Hematopoietic multipotent progenitor cell treated with erythropoietin and hydrocortisone succinate and interleukin-3 and kit ligand, for 6 days (in vitro differentiated cells): ENCODE results near the gene DMXL1.

ENCODE experiments used
- DNase-seq: peaks from one replicate; pipeline ENCODE4 v3.0.0-alpha.2; 2015

The DMXL1 gene

DNA sequence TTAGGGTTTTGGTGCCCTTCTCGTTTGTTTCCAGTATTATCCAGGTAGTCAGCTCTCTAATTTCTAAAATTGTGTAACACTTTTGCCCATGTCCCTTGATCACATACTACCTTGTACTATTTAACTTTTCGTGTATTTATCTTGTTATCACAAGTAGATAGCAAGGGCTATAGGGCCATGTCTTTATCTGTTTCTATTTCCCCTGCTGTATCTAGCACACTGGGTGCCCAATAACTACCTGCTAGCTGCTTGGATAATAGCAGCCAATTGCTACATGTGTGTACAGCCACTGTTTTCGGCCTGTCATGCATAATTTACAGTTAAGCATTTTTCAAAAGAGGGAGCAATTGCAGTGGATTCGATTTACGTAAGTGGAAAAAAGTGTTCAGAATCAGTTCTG is 220.2 kb downstream of the DMXL1 start:
- no peak for DNase-seq

DNA sequence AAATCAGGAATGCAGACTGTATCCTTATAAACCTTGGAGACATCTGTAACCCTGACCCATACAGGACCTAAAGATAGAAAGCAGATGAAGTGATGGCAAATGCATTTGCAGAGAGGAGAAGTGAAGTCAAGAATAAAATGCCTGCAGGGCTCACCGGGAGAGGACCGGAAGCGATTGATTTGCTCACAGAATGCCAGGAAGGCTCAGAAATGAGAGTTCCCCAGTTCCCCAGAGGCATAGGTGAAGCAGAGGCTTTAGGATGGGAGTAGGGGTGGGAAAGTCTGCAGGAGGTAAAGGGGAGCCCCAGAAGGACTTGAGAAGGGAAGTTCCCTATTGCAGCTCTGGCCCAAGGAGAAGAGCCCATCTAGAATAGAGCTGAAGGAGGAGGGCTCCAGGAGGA is 221.0 kb downstream of the DMXL1 start:
- DNase-seq, result no peak

DNA sequence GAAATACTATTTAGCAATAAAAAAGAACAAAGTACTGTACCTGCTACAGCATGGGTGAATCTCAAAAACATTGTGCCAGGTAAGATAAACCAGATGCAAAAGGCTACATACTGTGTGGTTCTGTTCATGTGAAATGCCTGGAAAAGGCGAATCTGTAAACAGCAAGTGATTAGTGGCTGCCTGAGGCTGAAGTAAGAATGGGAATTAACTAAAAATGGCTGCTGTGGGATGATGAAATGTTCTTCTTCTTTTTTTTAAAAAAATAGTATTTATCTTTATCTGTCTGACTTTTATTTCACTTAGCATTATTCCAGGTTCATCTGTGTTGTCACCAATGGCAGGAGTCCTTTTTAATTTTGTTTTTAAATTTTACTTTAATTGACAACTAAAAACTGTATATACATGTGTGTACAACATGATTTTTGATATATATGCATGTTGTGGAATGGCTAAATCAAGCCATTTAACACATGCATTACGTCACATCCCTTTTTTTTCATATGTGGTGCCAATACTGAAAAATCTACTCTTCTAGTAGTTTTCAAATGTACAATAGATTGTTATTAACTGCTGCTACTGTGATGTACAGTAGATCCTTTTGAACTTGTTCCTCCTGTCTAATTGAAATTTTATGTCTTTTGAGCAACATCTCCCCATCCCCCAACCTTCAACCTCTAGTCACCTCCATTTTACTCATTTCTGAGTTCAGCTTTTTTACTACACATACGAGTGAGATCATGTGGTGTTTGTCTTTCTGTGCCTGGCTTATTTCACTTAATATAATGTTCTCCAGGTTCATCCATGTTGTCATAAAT is 222.0 kb downstream of the DMXL1 start:
- DNase-seq, result no peak

DNA sequence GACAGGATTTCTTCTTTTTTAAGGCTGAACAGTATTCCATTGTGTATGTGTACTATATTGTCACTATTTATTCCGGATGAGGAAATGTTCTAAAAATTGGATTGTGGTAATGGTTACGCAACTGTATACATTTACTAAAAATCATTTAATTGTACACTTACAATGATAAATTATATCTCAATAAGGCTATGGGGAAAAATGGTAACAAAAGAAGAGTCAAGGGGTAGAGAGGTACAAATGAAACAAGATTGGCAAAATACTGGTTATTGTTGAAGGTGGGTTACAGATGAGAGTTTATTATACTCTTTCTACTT is 222.6 kb downstream of the DMXL1 start:
- DNase-seq, result no peak
